ENCODE results near the gene GFRA3. TPM values are rescaled to one million over a fixed set of nuclear protein-coding genes. Genes with fewer than 3 reads are reported as not detected.

The GFRA3 gene
- polyA plus RNA-seq, 2 of the 4 experiments (the other 2 are of a cell fraction) = 0.04 to 0.08 TPM

DNA sequence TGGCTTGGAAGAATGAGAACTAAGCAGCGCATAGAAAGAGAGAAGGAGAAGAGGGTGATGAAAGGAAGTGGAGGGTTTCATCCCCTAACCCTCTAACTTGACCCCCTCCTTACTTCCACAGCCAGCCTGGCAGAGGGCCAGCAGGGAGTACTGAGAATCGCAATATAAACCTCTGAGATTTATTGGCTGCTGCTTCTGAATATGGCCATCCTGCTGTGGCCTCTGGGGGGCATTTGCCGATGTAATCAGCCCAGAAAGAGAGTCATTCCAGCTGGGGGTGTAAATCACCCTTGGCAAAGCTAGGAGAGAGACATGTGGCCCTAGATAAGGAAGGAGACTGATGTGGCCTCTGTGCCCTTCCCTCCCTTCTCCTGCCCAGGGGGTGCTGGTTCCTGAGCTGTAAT is 960 bp upstream of the GFRA3 start (continued):
- TF ChIP-seq HOXB5 (CRISPR knock-in tag; IDR thresholded peaks at IDR 0.05) (no peak), TFCP2L1 (CRISPR knock-in tag; IDR thresholded peaks at IDR 0.05) (no peak)

DNA sequence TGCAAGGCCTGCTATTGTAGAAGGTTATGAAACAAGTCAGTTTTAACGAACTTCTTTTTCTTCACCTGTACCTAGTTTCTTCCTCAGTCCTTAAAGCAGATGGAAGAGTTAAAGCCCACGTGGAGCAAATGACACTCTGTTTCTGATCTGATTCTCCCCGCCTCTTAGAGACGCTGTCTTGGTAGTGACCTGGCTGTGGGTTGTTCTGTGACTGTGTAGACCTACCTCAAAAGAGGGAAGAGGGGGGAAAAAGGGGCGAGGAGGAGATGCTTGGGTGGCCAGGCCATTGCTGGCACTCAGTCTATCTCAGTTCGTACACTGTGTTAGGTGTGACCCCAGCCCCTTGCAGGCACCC is 610 bp downstream of the GFRA3 start:
- Histone ChIP-seq H3K4me2 (no peak overlapping the region), H3K4me1 (no peaks in the 10 kb centered on the region), H3K9me3 (no peaks in the 10 kb centered on the region), H3K27ac (no peak overlapping the region), H3K4me3 (no peak overlapping the region)
- TF ChIP-seq TFCP2L1 (CRISPR knock-in tag; IDR thresholded peaks at IDR 0.05) (no peak), RAD21 (conservative IDR thresholded peaks at IDR 0.05 in 1 of 2, IDR thresholded peaks at IDR 0.05 in 1 of 2) (no peak), HOXB13 (CRISPR knock-in tag; IDR thresholded peaks at IDR 0.05; ENCODE audit: low read depth) (no peak), EP300 (IDR thresholded peaks at IDR 0.05) (no peak), CHD4 (IDR thresholded peaks at IDR 0.05; ENCODE audit: borderline replicate concordance) (no peak), EHF (CRISPR knock-in tag; IDR thresholded peaks at IDR 0.05) (no peak), CHD2 (IDR thresholded peaks at IDR 0.05; ENCODE audit: low read length, partially characterized antibody) (no peak), FOSL2 (IDR thresholded peaks at IDR 0.05) (no peak), FOSL2 (CRISPR knock-in tag; IDR thresholded peaks at IDR 0.05) (no peak), CBX2 (IDR thresholded peaks at IDR 0.05; ENCODE audit: borderline replicate concordance, low read depth) (no peak)
- TF ChIP-seq, protein P1, sequence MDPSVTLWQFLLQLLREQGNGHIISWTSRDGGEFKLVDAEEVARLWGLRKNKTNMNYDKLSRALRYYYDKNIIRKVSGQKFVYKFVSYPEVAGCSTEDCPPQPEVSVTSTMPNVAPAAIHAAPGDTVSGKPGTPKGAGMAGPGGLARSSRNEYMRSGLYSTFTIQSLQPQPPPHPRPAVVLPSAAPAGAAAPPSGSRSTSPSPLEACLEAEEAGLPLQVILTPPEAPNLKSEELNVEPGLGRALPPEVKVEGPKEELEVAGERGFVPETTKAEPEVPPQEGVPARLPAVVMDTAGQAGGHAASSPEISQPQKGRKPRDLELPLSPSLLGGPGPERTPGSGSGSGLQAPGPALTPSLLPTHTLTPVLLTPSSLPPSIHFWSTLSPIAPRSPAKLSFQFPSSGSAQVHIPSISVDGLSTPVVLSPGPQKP (IDR thresholded peaks at IDR 0.05; ENCODE audit: low read depth, low read length) = no peak
- FAIRE-seq = no peak
- ATAC-seq = no peak
- ChIA-PET POLR2A (no interaction called here), CTCF (no interaction called here)
- 79% methylated on average over 6 of the region's 6 CpGs for WGBS (ENCODE audit: missing lambda C conversion rate)
- DNase-seq (ENCODE audit: low read depth in 1 of 2, low spot score in 1 of 2) = no peak

DNA sequence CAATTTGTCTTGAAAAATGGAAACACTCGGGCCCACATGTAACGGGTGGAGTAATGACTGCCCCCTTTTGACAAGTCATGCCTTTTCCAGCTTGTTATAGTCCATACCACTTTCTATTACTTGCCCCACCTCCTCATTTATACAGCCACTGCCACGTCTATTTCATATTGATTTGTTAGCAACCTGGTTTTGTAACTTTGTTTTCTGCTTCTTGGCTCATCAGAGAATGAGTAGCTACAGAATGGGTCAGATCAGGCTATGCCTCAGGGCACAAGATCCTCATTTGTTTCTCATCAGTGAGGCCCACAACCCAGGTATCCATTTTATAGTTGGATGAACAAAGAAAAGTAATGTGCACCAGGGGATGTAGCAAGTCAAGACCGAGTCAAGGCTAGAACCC is 1.7 kb downstream of the GFRA3 start:
- DNase-seq (ENCODE audit: low read depth in 1 of 2, low spot score in 1 of 2) (no peak), ATAC-seq (no peak), FAIRE-seq (no peak)
- no peak overlapping the region for H3K4me2 ChIP-seq
- ChIA-PET POLR2A (no interaction called here), CTCF (no interaction called here)
- H3K4me1 ChIP-seq = no peaks in the 10 kb centered on the region
- TF ChIP-seq TFCP2L1 (CRISPR knock-in tag; IDR thresholded peaks at IDR 0.05) (no peak), ZSCAN20 (CRISPR knock-in tag; IDR thresholded peaks at IDR 0.05) (no peak), PHF8 (IDR thresholded peaks at IDR 0.05; ENCODE audit: borderline replicate concordance, low read depth) (no peak), RAD21 (conservative IDR thresholded peaks at IDR 0.05 in 1 of 2, IDR thresholded peaks at IDR 0.05 in 1 of 2) (no peak), BHLHE40 (IDR thresholded peaks at IDR 0.05; ENCODE audit: low read depth, low read length) (no peak), MYC (IDR thresholded peaks at IDR 0.05; ENCODE audit: borderline replicate concordance, low read length) (no peak), EP300 (IDR thresholded peaks at IDR 0.05) (no peak), KDM5A (IDR thresholded peaks at IDR 0.05) (no peak), RNF2 (IDR thresholded peaks at IDR 0.05; ENCODE audit: borderline replicate concordance, low read depth) (no peak), EHMT2 (IDR thresholded peaks at IDR 0.05; ENCODE audit: low read depth) (no peak), HOXA7 (CRISPR knock-in tag; IDR thresholded peaks at IDR 0.05) (no peak), HOXB5 (CRISPR knock-in tag; IDR thresholded peaks at IDR 0.05) (no peak), CEBPB (IDR thresholded peaks at IDR 0.05) (no peak), GATA3 (IDR thresholded peaks at IDR 0.05; ENCODE audit: borderline replicate concordance) (no peak)
- TF ChIP-seq, protein P2, sequence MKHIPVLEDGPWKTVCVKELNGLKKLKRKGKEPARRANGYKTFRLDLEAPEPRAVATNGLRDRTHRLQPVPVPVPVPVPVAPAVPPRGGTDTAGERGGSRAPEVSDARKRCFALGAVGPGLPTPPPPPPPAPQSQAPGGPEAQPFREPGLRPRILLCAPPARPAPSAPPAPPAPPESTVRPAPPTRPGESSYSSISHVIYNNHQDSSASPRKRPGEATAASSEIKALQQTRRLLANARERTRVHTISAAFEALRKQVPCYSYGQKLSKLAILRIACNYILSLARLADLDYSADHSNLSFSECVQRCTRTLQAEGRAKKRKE (CRISPR knock-in tag; IDR thresholded peaks at IDR 0.05; ENCODE audit: low read depth) = no peak
- TF ChIP-seq, protein P3, sequence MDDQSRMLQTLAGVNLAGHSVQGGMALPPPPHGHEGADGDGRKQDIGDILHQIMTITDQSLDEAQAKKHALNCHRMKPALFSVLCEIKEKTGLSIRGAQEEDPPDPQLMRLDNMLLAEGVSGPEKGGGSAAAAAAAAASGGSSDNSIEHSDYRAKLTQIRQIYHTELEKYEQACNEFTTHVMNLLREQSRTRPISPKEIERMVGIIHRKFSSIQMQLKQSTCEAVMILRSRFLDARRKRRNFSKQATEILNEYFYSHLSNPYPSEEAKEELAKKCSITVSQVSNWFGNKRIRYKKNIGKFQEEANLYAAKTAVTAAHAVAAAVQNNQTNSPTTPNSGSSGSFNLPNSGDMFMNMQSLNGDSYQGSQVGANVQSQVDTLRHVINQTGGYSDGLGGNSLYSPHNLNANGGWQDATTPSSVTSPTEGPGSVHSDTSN (IDR thresholded peaks at IDR 0.05) = no peak
- TF ChIP-seq, protein P4, sequence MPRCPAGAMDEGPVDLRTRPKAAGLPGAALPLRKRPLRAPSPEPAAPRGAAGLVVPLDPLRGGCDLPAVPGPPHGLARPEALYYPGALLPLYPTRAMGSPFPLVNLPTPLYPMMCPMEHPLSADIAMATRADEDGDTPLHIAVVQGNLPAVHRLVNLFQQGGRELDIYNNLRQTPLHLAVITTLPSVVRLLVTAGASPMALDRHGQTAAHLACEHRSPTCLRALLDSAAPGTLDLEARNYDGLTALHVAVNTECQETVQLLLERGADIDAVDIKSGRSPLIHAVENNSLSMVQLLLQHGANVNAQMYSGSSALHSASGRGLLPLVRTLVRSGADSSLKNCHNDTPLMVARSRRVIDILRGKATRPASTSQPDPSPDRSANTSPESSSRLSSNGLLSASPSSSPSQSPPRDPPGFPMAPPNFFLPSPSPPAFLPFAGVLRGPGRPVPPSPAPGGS (IDR thresholded peaks at IDR 0.05) = no peak
- TF ChIP-seq, protein P5, sequence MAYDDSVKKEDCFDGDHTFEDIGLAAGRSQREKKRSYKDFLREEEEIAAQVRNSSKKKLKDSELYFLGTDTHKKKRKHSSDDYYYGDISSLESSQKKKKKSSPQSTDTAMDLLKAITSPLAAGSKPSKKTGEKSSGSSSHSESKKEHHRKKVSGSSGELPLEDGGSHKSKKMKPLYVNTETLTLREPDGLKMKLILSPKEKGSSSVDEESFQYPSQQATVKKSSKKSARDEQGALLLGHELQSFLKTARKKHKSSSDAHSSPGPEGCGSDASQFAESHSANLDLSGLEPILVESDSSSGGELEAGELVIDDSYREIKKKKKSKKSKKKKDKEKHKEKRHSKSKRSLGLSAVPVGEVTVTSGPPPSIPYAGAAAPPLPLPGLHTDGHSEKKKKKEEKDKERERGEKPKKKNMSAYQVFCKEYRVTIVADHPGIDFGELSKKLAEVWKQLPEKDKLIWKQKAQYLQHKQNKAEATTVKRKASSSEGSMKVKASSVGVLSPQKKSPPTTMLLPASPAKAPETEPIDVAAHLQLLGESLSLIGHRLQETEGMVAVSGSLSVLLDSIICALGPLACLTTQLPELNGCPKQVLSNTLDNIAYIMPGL (CRISPR knock-in tag; IDR thresholded peaks at IDR 0.05; ENCODE audit: borderline replicate concordance) = no peak
- no peak overlapping the region for H3K4me3 ChIP-seq
- no peak overlapping the region for H3K27ac ChIP-seq
- WGBS (ENCODE audit: missing lambda C conversion rate) = 93% methylated on average over 4 of the region's 4 CpGs
- no peaks in the 10 kb centered on the region for H3K9me3 ChIP-seq
